Measurements from ENCODE around the gene NPAS2. TPM values are rescaled to one million over a fixed set of nuclear protein-coding genes. Genes with fewer than 3 reads are reported as not detected.

The NPAS2 gene
- polyA plus RNA-seq, 1 donor (not counting 4 experiments of a cell fraction or from before 2014, with no cell fraction given) = 17.7 TPM

GRCh38 chr2:100964681-100965169, 144.8 kb downstream of the NPAS2 start:
- H3K4me2 ChIP-seq (ENCODE audit: control insufficient read depth, extremely low read depth, insufficient read depth, low read depth, low read length) = no peak overlapping the region

GRCh38 chr2:100965596-100965995, 145.7 kb downstream of the NPAS2 start:
- TF ChIP-seq CTCF (optimal IDR thresholded peaks at IDR 0.05 in 1 of 3, IDR thresholded peaks at IDR 0.05 in 1 of 3, conservative IDR thresholded peaks at IDR 0.05 in 1 of 3; ENCODE audit: extremely low read depth in 1 of 3, insufficient read depth in 2 of 3, low read length in 3 of 3) (no peak), EZH2 (IDR thresholded peaks at IDR 0.05; ENCODE audit: low read length) (no peak)
- Histone ChIP-seq H3K9ac (ENCODE audit: control insufficient read depth, extremely low read depth, insufficient read depth, low read length) (no peak overlapping the region), H4K20me1 (ENCODE audit: control insufficient read depth, extremely low read depth, insufficient read depth, low read length) (no peaks in the 10 kb centered on the region), H3K27ac (ENCODE audit: control insufficient read depth, insufficient read depth, low read length) (no peak overlapping the region), H3K4me3 (ENCODE audit: control insufficient read depth in 2 of 3, extremely low read depth in 1 of 3, insufficient read depth in 2 of 3, low read depth in 1 of 3, low read length in 3 of 3) (no peak overlapping the region), H3K9me3 (ENCODE audit: control insufficient read depth, low read depth, low read length) (no peaks in the 10 kb centered on the region), H3K4me1 (ENCODE audit: control insufficient read depth, extremely low read depth, insufficient read depth, low read length) (no peaks in the 10 kb centered on the region), H3K36me3 (ENCODE audit: control insufficient read depth in 2 of 2, extremely low read depth in 1 of 2, insufficient read depth in 2 of 2, low read length in 2 of 2) (peaks cover 6 to 28% of the 10 kb centered on the region in 2 experiments), H3K9me1 (ENCODE audit: control insufficient read depth, extremely low read depth, insufficient read depth, low read length) (no peaks in the 10 kb centered on the region), H2AFZ (ENCODE audit: control insufficient read depth, low read length) (no peak overlapping the region), H3K79me2 (ENCODE audit: control insufficient read depth, insufficient read depth, low read length) (no peaks in the 10 kb centered on the region), H3K4me2 (ENCODE audit: control insufficient read depth, extremely low read depth, insufficient read depth, low read depth, low read length) (no peak overlapping the region), H3K27me3 (ENCODE audit: control insufficient read depth, extremely low read depth, insufficient read depth, low read length) (no peaks in the 10 kb centered on the region)
- DNase-seq (ENCODE audit: low read depth, low spot score) (no peak), FAIRE-seq (no peak)
- dilution Hi-C loops (cut with MboI; ENCODE audit: extremely low pct_ligation_motif_present, low sequenced_read_pairs) = no loop called here

More at GRCh38 chr2:100964681-100965169, 144.8 kb downstream of the NPAS2 start:
- H3K9me3 ChIP-seq (ENCODE audit: control insufficient read depth, low read depth, low read length) = no peaks in the 10 kb centered on the region
- DNase-seq (ENCODE audit: low read depth, low spot score) = no peak
- H3K36me3 ChIP-seq (ENCODE audit: control insufficient read depth in 2 of 2, extremely low read depth in 1 of 2, insufficient read depth in 2 of 2, low read length in 2 of 2) = peaks cover 6 to 24% of the 10 kb centered on the region in 2 experiments
- H3K27ac ChIP-seq (ENCODE audit: control insufficient read depth, insufficient read depth, low read length) = no peak overlapping the region
- FAIRE-seq = no peak
- no peaks in the 10 kb centered on the region for H3K9me1 ChIP-seq (ENCODE audit: control insufficient read depth, extremely low read depth, insufficient read depth, low read length)
- TF ChIP-seq CTCF (optimal IDR thresholded peaks at IDR 0.05 in 1 of 3, IDR thresholded peaks at IDR 0.05 in 1 of 3, conservative IDR thresholded peaks at IDR 0.05 in 1 of 3; ENCODE audit: extremely low read depth in 1 of 3, insufficient read depth in 2 of 3, low read length in 3 of 3) (no peak), EZH2 (IDR thresholded peaks at IDR 0.05; ENCODE audit: low read length) (no peak)
- no peak overlapping the region for H2AFZ ChIP-seq (ENCODE audit: control insufficient read depth, low read length)
- H3K79me2 ChIP-seq (ENCODE audit: control insufficient read depth, insufficient read depth, low read length) = no peaks in the 10 kb centered on the region
- dilution Hi-C loops (cut with MboI; ENCODE audit: extremely low pct_ligation_motif_present, low sequenced_read_pairs) = no loop called here
- H3K9ac ChIP-seq (ENCODE audit: control insufficient read depth, extremely low read depth, insufficient read depth, low read length) = no peak overlapping the region
- H3K27me3 ChIP-seq (ENCODE audit: control insufficient read depth, extremely low read depth, insufficient read depth, low read length) = no peaks in the 10 kb centered on the region
- peaks cover 2% of the 10 kb centered on the region for H3K4me1 ChIP-seq (ENCODE audit: control insufficient read depth, extremely low read depth, insufficient read depth, low read length)
- H3K4me3 ChIP-seq (ENCODE audit: control insufficient read depth in 2 of 3, extremely low read depth in 1 of 3, insufficient read depth in 2 of 3, low read depth in 1 of 3, low read length in 3 of 3) = no peak overlapping the region
- no peaks in the 10 kb centered on the region for H4K20me1 ChIP-seq (ENCODE audit: control insufficient read depth, extremely low read depth, insufficient read depth, low read length)

Data from keratinocyte (primary cell).